GM19351 (cell line): ENCODE results near the gene DUSP28.

Source experiments
- ATAC-seq: cut with Tn5 transposase; IDR thresholded peaks from one replicate; pipeline ENCODE4 v1.9.1; 2021; ENCODE audit warnings: mild to moderate bottlenecking, moderate library complexity; ENCODE audit not compliant: unreplicated experiment

The DUSP28 gene

GRCh38 chr2:240597419-240598181 is 37.4 kb downstream of the DUSP28 start:
- ATAC-seq: no peak

GRCh38 chr2:240598311-240598911 is 38.3 kb downstream of the DUSP28 start:
- no peak for ATAC-seq

GRCh38 chr2:240599141-240599583 is 39.0 kb downstream of the DUSP28 start:
- no peak for ATAC-seq

GRCh38 chr2:240600451-240600961 is 40.3 kb downstream of the DUSP28 start:
- no peak for ATAC-seq

GRCh38 chr2:240601061-240601830 is 41.1 kb downstream of the DUSP28 start:
- ATAC-seq: no peak

GRCh38 chr2:240601831-240602160 is 41.6 kb downstream of the DUSP28 start:
- ATAC-seq: no peak

GRCh38 chr2:240602266-240603050 is 42.3 kb downstream of the DUSP28 start:
- no peak for ATAC-seq

- ATAC-seq: no peak
These were observed 43.1 kb downstream of the DUSP28 start for GRCh38 chr2:240603081-240603835.

- no peak for ATAC-seq
These were observed 43.7 kb downstream of the DUSP28 start for GRCh38 chr2:240603846-240604245.

- no peak for ATAC-seq
These were observed 44.3 kb downstream of the DUSP28 start for GRCh38 chr2:240604291-240604938.

- no peak for ATAC-seq
These were observed 45.0 kb downstream of the DUSP28 start for GRCh38 chr2:240604939-240605716.

- no peak for ATAC-seq
These were observed 45.9 kb downstream of the DUSP28 start for GRCh38 chr2:240605867-240606743.

GRCh38 chr2:240611601-240612210 is 51.5 kb downstream of the DUSP28 start:
- ATAC-seq: no peak
